IMR-90 (cell line): ENCODE results near the gene CEP83. TPM values are rescaled to one million over a fixed set of nuclear protein-coding genes. Genes with fewer than 3 reads are reported as not detected.

Source experiments
- ATAC-seq: fragments of 200-7000 bp; cut with Tn5 transposase; 2 replicates; pipeline ENCODE4 v1.9.1; 2020; ENCODE audit warnings: low read depth, mild to moderate bottlenecking, moderate library complexity
- BruUV-seq: library from RNA; stranded (reverse); fragments of 400-500 nt; replicated peaks from 2 replicates; lab custom pipeline; 2021; lab: Mats Ljungman, UMichigan
- CTCF ChIA-PET: fragments of 300-600 bp; formaldehyde crosslinking; extraction: SDS; loops from one replicate; lab custom pipeline; 2021; ENCODE audit warnings: antibody characterized with exemption; lab: Yijun Ruan, JAX
- POLR2A ChIA-PET: fragments of 300-600 bp; sonication (Branson Sonifier 250); formaldehyde crosslinking; loops from one replicate; lab custom pipeline; 2022; ENCODE audit warnings: antibody characterized with exemption; ENCODE audit not compliant: unreplicated experiment; lab: Charles Lee
- DNase-seq: peaks from one replicate; pipeline ENCODE4 v3.0.0; 2013
- H2AFZ ChIP-seq: replicated peaks from 2 replicates; pipeline ENCODE3; 2013; ENCODE audit warnings: low read length, mild to moderate bottlenecking; ENCODE audit not compliant: poor library complexity
- H2AK5ac ChIP-seq: 2 replicates; pipeline ENCODE4 v1.6.1; 2013; ENCODE audit warnings: low read depth, low read length, inconsistent platforms
- H2AK9ac ChIP-seq: replicated peaks from 2 replicates; pipeline ENCODE3; 2013; ENCODE audit warnings: mild to moderate bottlenecking, low read depth, low read length, moderate library complexity; ENCODE audit not compliant: poor library complexity
- H2BK120ac ChIP-seq: 2 replicates; pipeline ENCODE4 v1.6.1; 2013; ENCODE audit warnings: low read depth, low read length, inconsistent platforms
- H2BK15ac ChIP-seq: 3 replicates; pipeline ENCODE4 v1.6.1; 2013; ENCODE audit warnings: low read depth, low read length, inconsistent platforms
- H2BK20ac ChIP-seq: 2 replicates; pipeline ENCODE4 v1.6.1; 2013; ENCODE audit warnings: low read depth, mild to moderate bottlenecking, inconsistent platforms, low read length, moderate library complexity
- H2BK5ac ChIP-seq: 2 replicates; pipeline ENCODE4 v1.6.1; 2013; ENCODE audit warnings: mild to moderate bottlenecking, low read depth, low read length, inconsistent platforms; ENCODE audit not compliant: poor library complexity, severe bottlenecking
- H3K14ac ChIP-seq: replicated peaks from 2 replicates; pipeline ENCODE4 v1.6.1; 2013; ENCODE audit warnings: low read depth, low read length, inconsistent platforms
- H3K18ac ChIP-seq: 2 replicates; pipeline ENCODE4 v1.6.1; 2013; ENCODE audit warnings: low read depth, low read length, control low read depth
- H3K23ac ChIP-seq: 2 replicates; pipeline ENCODE4 v1.6.1; 2013; ENCODE audit warnings: low read depth, low read length, inconsistent platforms
- H3K27ac ChIP-seq: 2 replicates; pipeline ENCODE4 v1.5.1; 2013; ENCODE audit warnings: mild to moderate bottlenecking, control low read depth, low read length; ENCODE audit not compliant: insufficient read depth
- H3K27me3 ChIP-seq: 2 replicates; pipeline ENCODE4 v1.6.1; 2013; ENCODE audit warnings: low read length; ENCODE audit not compliant: control insufficient read depth, insufficient read depth
- H3K36me3 ChIP-seq: 2 replicates; pipeline ENCODE4 v1.6.1; 2013; ENCODE audit warnings: low read length, mixed read lengths; ENCODE audit not compliant: control insufficient read depth, insufficient read depth
- H3K4ac ChIP-seq: 2 replicates; pipeline ENCODE4 v1.6.1; 2013; ENCODE audit warnings: low read depth, low read length, inconsistent platforms
- H3K4me1 ChIP-seq: 2 replicates; pipeline ENCODE4 v1.6.1; 2013; ENCODE audit warnings: low read length, mixed read lengths; ENCODE audit not compliant: control insufficient read depth, insufficient read depth
- H3K4me2 ChIP-seq: 2 replicates; pipeline ENCODE4 v1.6.1; 2013; ENCODE audit warnings: low read depth, mild to moderate bottlenecking, control low read depth, low read length, moderate library complexity
- H3K4me3 ChIP-seq: 2 replicates; pipeline ENCODE4 v1.5.1; 2013; ENCODE audit warnings: low read depth, mild to moderate bottlenecking, control low read depth, low read length, moderate library complexity; ENCODE audit not compliant: insufficient read depth
- H3K56ac ChIP-seq: 2 replicates; pipeline ENCODE4 v1.6.1; 2013; ENCODE audit warnings: low read length, inconsistent platforms; ENCODE audit not compliant: insufficient read depth; ENCODE audit errors: extremely low read depth
- H3K79me1 ChIP-seq, 2 experiments: 2 replicates each; pipeline ENCODE4 v1.6.1; 2013; ENCODE audit warnings: low read length in 2 of 2, inconsistent platforms in 1 of 2, low read depth in 1 of 2
- H3K9ac ChIP-seq: 2 replicates; pipeline ENCODE4 v1.6.1; 2013; ENCODE audit warnings: low read depth, low read length, control low read depth
- H3K9me1 ChIP-seq: 2 replicates; pipeline ENCODE4 v1.6.1; 2013; ENCODE audit warnings: low read length, inconsistent platforms; ENCODE audit not compliant: insufficient read depth
- H3K9me3 ChIP-seq: 2 replicates; pipeline ENCODE4 v1.6.1; 2013; ENCODE audit warnings: low read length; ENCODE audit not compliant: control insufficient read depth, insufficient read depth
- H4K20me1 ChIP-seq: 2 replicates; pipeline ENCODE4 v1.6.1; 2013; ENCODE audit warnings: low read length, inconsistent platforms; ENCODE audit not compliant: insufficient read depth
- H4K5ac ChIP-seq: 2 replicates; pipeline ENCODE4 v1.6.1; 2013; ENCODE audit warnings: mild to moderate bottlenecking, low read depth, low read length, control low read depth
- H4K8ac ChIP-seq, 2 experiments: 2 replicates each; pipeline ENCODE4 v1.6.1; 2013; ENCODE audit warnings: low read depth in 2 of 2, low read length in 2 of 2, control low read depth in 1 of 2, inconsistent platforms in 1 of 2
- H4K91ac ChIP-seq: 2 replicates; pipeline ENCODE4 v1.6.1; 2013; ENCODE audit warnings: low read depth, low read length, inconsistent platforms; ENCODE audit not compliant: insufficient read depth
- BHLHE40 ChIP-seq: fragments of 150-350 bp; IDR thresholded peaks from 2 replicates; pipeline ENCODE4 v1.6.1; 2016; ENCODE audit warnings: mild to moderate bottlenecking, low read depth, low read length
- CEBPB ChIP-seq: IDR thresholded peaks from 2 replicates; pipeline ENCODE4 v1.6.1; 2012; ENCODE audit warnings: low read depth, low read length, improper control_type of control experiment
- CTCF ChIP-seq: conservative IDR thresholded peaks from 2 replicates; pipeline ENCODE4 v1.5.1; 2012; ENCODE audit warnings: mild to moderate bottlenecking, low read depth, low read length, improper control_type of control experiment
- MAFK ChIP-seq: IDR thresholded peaks from 2 replicates; pipeline ENCODE4 v1.6.1; 2012; ENCODE audit warnings: low read depth, low read length, improper control_type of control experiment
- MXI1 ChIP-seq: IDR thresholded peaks from 2 replicates; pipeline ENCODE4 v1.6.1; 2012; ENCODE audit warnings: low read depth, mild to moderate bottlenecking, low read length, moderate library complexity, borderline replicate concordance
- NFE2L2 ChIP-seq: fragments of 150-350 bp; IDR thresholded peaks from 2 replicates; pipeline ENCODE4 v1.6.1; 2016; ENCODE audit warnings: low read depth, mild to moderate bottlenecking, low read length
- RAD21 ChIP-seq: IDR thresholded peaks from 2 replicates; pipeline ENCODE4 v1.6.1; 2012; ENCODE audit warnings: low read length, improper control_type of control experiment
- RCOR1 ChIP-seq: IDR thresholded peaks from 2 replicates; pipeline ENCODE4 v1.6.1; 2012; ENCODE audit warnings: mild to moderate bottlenecking, low read length, improper control_type of control experiment; ENCODE audit not compliant: insufficient replicate concordance
- RFX5 ChIP-seq: IDR thresholded peaks from 2 replicates; pipeline ENCODE4 v1.8.0; 2012; ENCODE audit warnings: low read depth, mild to moderate bottlenecking, low read length, moderate library complexity
- SMC3 ChIP-seq: fragments of 150-350 bp; IDR thresholded peaks from 2 replicates; pipeline ENCODE4 v1.6.1; 2016; ENCODE audit warnings: low read depth, mild to moderate bottlenecking, antibody characterized with exemption, low read length, moderate library complexity
- WGBS, 2 experiments: methylation state at CpG; one replicate each; pipeline versions ENCODE4 v1.1.5 to v1.1.7; 2013; ENCODE audit warnings: missing lambda C conversion rate in 2 of 2; ENCODE audit not compliant: insufficient read length in 1 of 2; ENCODE audit errors: extremely low coverage in 2 of 2; 5-methylcytosine and 5-hydroxymethylcytosine counted together
- dilution Hi-C: fragments of 300-500 bp; cut with HindIII; formaldehyde crosslinking; loops from one replicate; pipeline ENCODE4 v1.14.3; 2018; ENCODE audit warnings: low sequenced_read_pairs; ENCODE audit not compliant: unreplicated experiment
- in situ Hi-C: fragments of 300-500 bp; cut with MboI; formaldehyde crosslinking; loops from 3 replicates; pipeline ENCODE4 v1.14.3; 2019; ENCODE audit warnings: low sequenced_read_pairs, inconsistent platforms, mixed read lengths
- intact Hi-C: fragments of 100-400 bp; cut with micrococcal nuclease; formaldehyde crosslinking; loops from 2 replicates; pipeline ENCODE4 v1.10.0; 2022
- polyA plus RNA-seq, 3 experiments: library from polyadenylated mRNA; depleted of rRNA; stranded (reverse); fragments of >200 nt; gene quantifications; 2 replicates each; pipeline ENCODE4 v1.2.3, GENCODE V29; 2012; ENCODE audit warnings: low replicate concordance in 1 of 3
- total RNA-seq: library from RNA; depleted of rRNA; stranded (reverse); fragments of >200 nt; gene quantifications from 2 replicates; pipeline ENCODE4 v1.2.3, GENCODE V29; 2012

The CEP83 gene
- total and polyA plus RNA-seq, 2 of the 4 experiments (the other 2 are of a cell fraction) = 3.9 to 8.9 TPM

GRCh38 chr12:94329366-94329765 lies 130.3 kb downstream of the CEP83 start:
- H3K27me3 ChIP-seq = no peaks in the 10 kb centered on the region
- dilution Hi-C loops (no loop called here), intact Hi-C loops (loop anchor here (2.0 kb wide), 1 partner anchor 203 kb away; no protein-coding TSS in a partner anchor), in situ Hi-C loops (no loop called here)
- H3K4me1 ChIP-seq = no peaks in the 10 kb centered on the region
- no peak overlapping the region for H2AFZ ChIP-seq
- no peak overlapping the region for H3K27ac ChIP-seq
- no peaks in the 10 kb centered on the region for H3K79me1 ChIP-seq
- H3K14ac ChIP-seq = no peak overlapping the region
- no peaks in the 10 kb centered on the region; the same call in 1 of the 2 replicates for H3K36me3 ChIP-seq
- H2AK9ac ChIP-seq = no peak overlapping the region
- ATAC-seq (no peak), DNase-seq (no peak)
- no peak overlapping the region for H2BK5ac ChIP-seq
- H2BK120ac ChIP-seq = no peak overlapping the region
- no peak overlapping the region for H3K18ac ChIP-seq
- H2BK20ac ChIP-seq = no peak overlapping the region
- ChIA-PET POLR2A (no interaction called here), CTCF (no interaction called here)
- H4K8ac ChIP-seq = no peak overlapping the region
- no peak for TF ChIP-seq RCOR1
- TF ChIP-seq MXI1 = no peak
- no peak for TF ChIP-seq CTCF
- TF ChIP-seq BHLHE40 = no peak
- TF ChIP-seq RFX5 = no peak
- no peak for TF ChIP-seq SMC3
- TF ChIP-seq NFE2L2 = no peak
- no peak for TF ChIP-seq RAD21
- no peak for TF ChIP-seq CEBPB
- TF ChIP-seq MAFK = no peak
- H3K23ac ChIP-seq = no peak overlapping the region
- no CpG with 5 or more reads among the region's 1 CpG for WGBS, 2 experiments
- no peak overlapping the region for H4K91ac ChIP-seq
- no peak overlapping the region for H3K4ac ChIP-seq
- no peak overlapping the region for H2AK5ac ChIP-seq
- no peak overlapping the region for H3K4me3 ChIP-seq
- no peak overlapping the region for H3K4me2 ChIP-seq
- no TSS peak for BruUV-seq
- no peak overlapping the region for H4K5ac ChIP-seq
- H4K20me1 ChIP-seq = no peaks in the 10 kb centered on the region
- no peak overlapping the region for H3K9ac ChIP-seq
- H3K9me1 ChIP-seq = no peaks in the 10 kb centered on the region
- no peak overlapping the region for H2BK15ac ChIP-seq
- no peaks in the 10 kb centered on the region for H3K9me3 ChIP-seq
- H3K56ac ChIP-seq = no peak overlapping the region
